HFF-Myc (cell line): Measurements from ENCODE around the gene TEX19.
"Not testable (repeated sequence)": the region's sequence is repeated elsewhere in the genome, so short reads cannot be mapped to it uniquely, and the experiment has no call there.

ENCODE experiments used
- DNase-seq: peaks from one replicate; pipeline ENCODE4 v3.0.0-alpha.2; 2011; ENCODE audit warnings: low read depth; ENCODE audit errors: extremely low read depth
- H3K4me3 ChIP-seq: replicated peaks from 2 replicates; pipeline ENCODE4 v1.5.1; 2011; ENCODE audit warnings: low read depth, mild to moderate bottlenecking, control low read depth, low read length
- TF ChIP-seq, protein P1 (sequence below): IDR thresholded peaks from 2 replicates; pipeline ENCODE4 v1.5.1; 2012; ENCODE audit warnings: mild to moderate bottlenecking, low read depth, low read length, control low read depth; ENCODE audit errors: missing control alignments

Gene TEX19

DNA sequence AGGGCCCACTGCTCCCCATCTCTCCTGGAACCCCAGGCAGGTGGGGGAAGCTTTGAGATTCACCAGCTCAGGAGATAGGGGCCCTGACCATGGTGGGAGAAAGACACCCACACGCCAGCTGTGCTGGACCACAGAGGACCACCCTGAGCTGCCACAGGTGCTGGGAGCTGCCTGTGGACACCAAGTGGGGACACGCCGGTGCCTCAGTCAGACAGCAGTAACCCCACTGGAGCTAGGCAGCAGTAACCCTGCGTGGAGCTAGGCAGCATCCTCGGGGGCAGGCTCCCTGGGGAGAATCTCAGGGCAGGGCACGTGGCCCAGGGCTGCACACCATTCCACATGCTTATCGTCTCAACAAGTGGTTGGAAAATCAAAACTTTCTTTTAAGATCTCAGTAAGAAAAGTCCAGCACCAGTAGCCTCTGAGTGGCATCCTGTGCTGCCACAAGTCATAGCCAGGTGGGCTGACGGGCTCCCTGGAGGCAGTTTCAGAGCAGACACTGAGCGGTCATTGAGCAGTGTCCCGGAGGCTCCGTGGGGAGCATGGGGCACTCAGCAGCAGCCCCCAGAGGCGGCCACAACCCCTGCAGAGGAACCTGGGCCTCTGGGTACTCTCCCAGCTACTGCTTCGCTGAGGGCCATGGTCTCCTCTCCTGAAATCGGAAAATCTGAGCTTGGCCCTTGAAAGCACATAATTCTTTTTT, 51.1 kb downstream of the TEX19 start:
- DNase-seq, result no peak
- no peak overlapping the region for H3K4me3 ChIP-seq
- TF ChIP-seq, protein P1, sequence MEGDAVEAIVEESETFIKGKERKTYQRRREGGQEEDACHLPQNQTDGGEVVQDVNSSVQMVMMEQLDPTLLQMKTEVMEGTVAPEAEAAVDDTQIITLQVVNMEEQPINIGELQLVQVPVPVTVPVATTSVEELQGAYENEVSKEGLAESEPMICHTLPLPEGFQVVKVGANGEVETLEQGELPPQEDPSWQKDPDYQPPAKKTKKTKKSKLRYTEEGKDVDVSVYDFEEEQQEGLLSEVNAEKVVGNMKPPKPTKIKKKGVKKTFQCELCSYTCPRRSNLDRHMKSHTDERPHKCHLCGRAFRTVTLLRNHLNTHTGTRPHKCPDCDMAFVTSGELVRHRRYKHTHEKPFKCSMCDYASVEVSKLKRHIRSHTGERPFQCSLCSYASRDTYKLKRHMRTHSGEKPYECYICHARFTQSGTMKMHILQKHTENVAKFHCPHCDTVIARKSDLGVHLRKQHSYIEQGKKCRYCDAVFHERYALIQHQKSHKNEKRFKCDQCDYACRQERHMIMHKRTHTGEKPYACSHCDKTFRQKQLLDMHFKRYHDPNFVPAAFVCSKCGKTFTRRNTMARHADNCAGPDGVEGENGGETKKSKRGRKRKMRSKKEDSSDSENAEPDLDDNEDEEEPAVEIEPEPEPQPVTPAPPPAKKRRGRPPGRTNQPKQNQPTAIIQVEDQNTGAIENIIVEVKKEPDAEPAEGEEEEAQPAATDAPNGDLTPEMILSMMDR, result no peak

DNA sequence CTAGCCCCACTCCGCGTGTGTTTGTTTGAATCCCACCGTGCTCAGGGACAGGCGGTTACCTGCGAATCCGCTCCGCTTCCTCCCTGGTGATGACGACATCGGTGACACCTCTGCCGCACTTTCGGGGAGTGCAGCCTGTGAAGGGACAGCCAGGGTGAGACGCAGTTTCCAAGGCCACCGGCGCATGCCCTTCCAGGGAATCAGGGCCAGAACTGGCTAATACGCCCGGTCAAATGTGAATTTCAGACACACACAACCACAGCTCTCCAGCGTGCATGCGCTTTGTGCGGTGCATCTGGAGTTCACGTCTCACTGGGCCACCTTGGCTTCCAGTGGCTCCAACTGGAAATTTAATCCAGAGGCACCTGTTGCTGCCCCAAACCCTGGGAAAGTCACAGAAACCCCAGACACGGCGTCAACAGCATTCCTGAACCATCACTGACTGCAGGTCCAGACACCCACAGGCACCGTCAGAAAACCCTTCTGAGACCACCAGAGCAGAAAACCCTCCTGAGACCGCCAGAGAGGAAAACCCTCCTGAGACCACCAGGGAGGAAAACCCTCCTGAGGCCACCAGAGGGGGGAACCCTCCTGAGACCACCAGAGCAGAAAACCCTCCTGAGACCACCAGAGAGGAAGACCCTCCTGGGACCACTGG, 52.5 kb downstream of the TEX19 start:
- DNase-seq, result no peak
- no peak overlapping the region for H3K4me3 ChIP-seq
- TF ChIP-seq, protein P1, result no peak

DNA sequence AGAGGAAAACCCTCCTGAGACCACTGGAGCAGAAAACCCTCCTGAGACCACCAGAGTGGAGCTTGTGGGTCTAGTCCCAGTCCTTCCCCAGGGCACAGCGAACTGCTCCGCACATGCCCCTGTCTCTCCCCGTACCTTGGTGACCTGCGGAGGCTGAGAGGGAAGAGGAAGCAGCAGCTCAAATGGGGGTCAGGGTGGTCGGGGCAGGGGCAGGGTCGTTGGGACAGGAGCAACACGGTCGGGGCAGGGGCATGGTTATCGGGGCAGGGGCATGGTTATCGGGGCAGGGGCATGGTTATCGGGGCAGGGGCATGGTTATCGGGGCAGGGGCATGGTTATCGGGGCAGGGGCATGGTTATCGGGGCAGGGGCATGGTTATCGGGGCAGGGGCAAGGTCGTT, 53.0 kb downstream of the TEX19 start:
- H3K4me3 ChIP-seq, DNase-seq: not testable (repeated sequence)

DNA sequence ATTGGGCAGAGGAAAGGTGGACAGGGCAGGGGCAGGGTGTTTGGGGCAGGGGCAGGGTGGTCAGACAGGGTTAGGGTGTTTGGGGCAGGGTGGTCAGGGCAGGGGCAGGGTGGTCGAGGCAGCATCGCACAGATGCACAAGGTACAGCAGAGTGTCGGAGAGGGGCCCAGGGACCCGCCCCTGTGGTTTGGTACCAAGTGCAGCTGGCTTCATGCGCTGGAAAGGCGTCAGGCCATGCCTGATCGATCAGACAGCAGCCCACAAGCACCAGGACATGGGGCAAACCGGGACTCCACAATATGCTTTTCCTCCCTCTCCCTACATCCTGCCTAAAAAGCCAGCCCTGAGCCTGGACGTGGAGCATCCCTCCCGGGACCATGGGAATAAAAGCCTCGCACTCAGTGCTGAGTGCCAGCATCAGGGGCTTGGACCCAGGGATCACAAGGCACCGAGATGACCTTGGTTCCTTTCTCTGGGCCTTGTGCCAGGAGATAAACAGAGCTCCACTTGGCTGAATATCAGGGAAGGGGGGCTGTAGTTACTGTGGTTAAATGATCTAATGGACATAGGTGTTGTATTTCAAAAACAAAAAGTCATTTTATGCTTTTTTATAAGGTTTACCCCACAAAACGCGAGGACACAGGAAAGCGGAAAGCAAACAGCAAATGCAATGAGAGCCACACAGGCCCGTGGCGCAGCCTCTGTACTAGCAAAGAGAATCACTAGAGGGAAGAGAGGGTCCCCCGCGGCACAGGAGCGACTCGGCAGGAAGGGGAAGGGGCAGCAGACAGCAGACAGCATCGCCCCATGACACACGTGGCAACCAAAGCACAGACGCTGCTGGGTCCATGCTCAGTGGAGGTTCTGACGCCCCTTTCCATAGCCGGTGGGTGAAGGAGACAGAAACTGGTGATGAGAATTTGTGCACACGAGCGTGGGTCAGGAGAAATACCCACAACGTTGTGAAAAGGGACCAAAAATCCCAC, 53.8 kb downstream of the TEX19 start:
- H3K4me3 ChIP-seq, result no peak overlapping the region
- no peak for DNase-seq
- TF ChIP-seq, protein P1, result no peak
